OCI-LY7 (cell line): ENCODE data around the gene ZNF622. TPM values are rescaled to one million over a fixed set of nuclear protein-coding genes. Genes with fewer than 3 reads are reported as not detected.
A peak's percentile ranks its signal among the peaks of the same experiment; 100 is the strongest.

Experiments
- BruUV-seq: library from RNA; stranded (reverse); fragments of 400-500 nt; replicated peaks from 2 replicates; lab custom pipeline; 2021; lab: Mats Ljungman, UMichigan
- CTCF ChIA-PET: fragments of 300-600 bp; sonication (Branson Sonifier 250); formaldehyde crosslinking; loops from one replicate; lab custom pipeline; 2022; ENCODE audit warnings: antibody characterized with exemption; ENCODE audit not compliant: unreplicated experiment; lab: Charles Lee
- POLR2A ChIA-PET: fragments of 300-600 bp; sonication (Branson Sonifier 250); formaldehyde crosslinking; loops from one replicate; lab custom pipeline; 2022; ENCODE audit warnings: antibody characterized with exemption; lab: Charles Lee
- DNase-seq: peaks from one replicate; pipeline ENCODE4 v3.0.0-alpha.2; 2015; ENCODE audit warnings: low spot score
- H2AFZ ChIP-seq: fragments of 200-600 bp; sonication (generic), shearing (Covaris generic); 2 replicates; pipeline ENCODE4 v1.6.1; 2014; ENCODE audit warnings: mild to moderate bottlenecking, antibody characterized with exemption, low read length, moderate library complexity
- H3K27ac ChIP-seq: fragments of 200-600 bp; sonication (generic); 2 replicates; pipeline ENCODE4 v1.5.1; 2014; ENCODE audit warnings: mixed run types, low read depth, mild to moderate bottlenecking, moderate library complexity, low read length, inconsistent platforms; ENCODE audit not compliant: poor library complexity, severe bottlenecking
- H3K36me3 ChIP-seq: fragments of 200-600 bp; sonication (generic); 2 replicates; pipeline ENCODE4 v1.6.1; 2014; ENCODE audit warnings: mild to moderate bottlenecking, antibody characterized with exemption, low read length, moderate library complexity, mixed read lengths; ENCODE audit not compliant: insufficient read depth
- H3K4me1 ChIP-seq: fragments of 200-600 bp; sonication (generic); 2 replicates; pipeline ENCODE4 v1.5.1; 2014; ENCODE audit warnings: mild to moderate bottlenecking, low read length; ENCODE audit not compliant: insufficient read depth, poor library complexity, severe bottlenecking
- H3K4me2 ChIP-seq: fragments of 200-600 bp; sonication (generic); 2 replicates; pipeline ENCODE4 v1.6.1; 2014; ENCODE audit warnings: mild to moderate bottlenecking, low read length
- H3K4me3 ChIP-seq: fragments of 200-600 bp; sonication (generic); 2 replicates; pipeline ENCODE4 v1.5.1; 2014; ENCODE audit warnings: mild to moderate bottlenecking, low read depth, low read length; ENCODE audit not compliant: poor library complexity, severe bottlenecking
- H3K79me2 ChIP-seq: fragments of 200-600 bp; sonication (generic); 2 replicates; pipeline ENCODE4 v1.6.1; 2016; ENCODE audit warnings: low read depth, mild to moderate bottlenecking, low read length, moderate library complexity, mixed read lengths; ENCODE audit not compliant: insufficient read depth
- H3K9me2 ChIP-seq: fragments of 200-600 bp; sonication (generic); 2 replicates; pipeline ENCODE4 v1.6.1; 2016; ENCODE audit warnings: mild to moderate bottlenecking, low read length, mixed read lengths; ENCODE audit not compliant: insufficient read depth
- H3K9me3 ChIP-seq: fragments of 200-600 bp; sonication (generic); 2 replicates; pipeline ENCODE4 v1.6.1; 2014; ENCODE audit warnings: mild to moderate bottlenecking, mixed run types, low read length, mixed read lengths
- H4K20me1 ChIP-seq: fragments of 200-600 bp; sonication (generic); 2 replicates; pipeline ENCODE4 v1.6.1; 2014; ENCODE audit warnings: mild to moderate bottlenecking, antibody characterized with exemption, low read length, moderate library complexity, mixed read lengths; ENCODE audit not compliant: insufficient read depth
- EZH2phosphoT487 ChIP-seq: fragments of 200-600 bp; sonication (generic); IDR thresholded peaks from 2 replicates; pipeline ENCODE4 v1.6.1; 2018; ENCODE audit warnings: low read depth, borderline replicate concordance, mild to moderate bottlenecking, mixed run types, antibody characterized with exemption, low read length, moderate library complexity, mixed read lengths
- intact Hi-C: fragments of 100-400 bp; cut with micrococcal nuclease; formaldehyde crosslinking; loops from one replicate; pipeline ENCODE4 v1.10.0; 2022; ENCODE audit not compliant: unreplicated experiment
- total RNA-seq, 2 experiments: library from RNA; depleted of rRNA in 1 of 2; stranded (reverse); fragments of >200 nt in 1 of 2; shearing (Covaris generic) in 1 of 2; gene quantifications; 2 replicates each; pipeline ENCODE4 v1.2.3, GENCODE V29; 2014 to 2022
- TF ChIP-seq, protein P1 (sequence below): fragments of 200-600 bp; sonication (generic); conservative IDR thresholded peaks from 2 replicates; pipeline ENCODE4 v1.5.1; 2014; ENCODE audit warnings: mild to moderate bottlenecking, antibody characterized with exemption, low read length, moderate library complexity, mixed read lengths

The ZNF622 gene
- total RNA-seq, 2 experiments from 2014 or later: 25.7 to 32.9 TPM

DNA sequence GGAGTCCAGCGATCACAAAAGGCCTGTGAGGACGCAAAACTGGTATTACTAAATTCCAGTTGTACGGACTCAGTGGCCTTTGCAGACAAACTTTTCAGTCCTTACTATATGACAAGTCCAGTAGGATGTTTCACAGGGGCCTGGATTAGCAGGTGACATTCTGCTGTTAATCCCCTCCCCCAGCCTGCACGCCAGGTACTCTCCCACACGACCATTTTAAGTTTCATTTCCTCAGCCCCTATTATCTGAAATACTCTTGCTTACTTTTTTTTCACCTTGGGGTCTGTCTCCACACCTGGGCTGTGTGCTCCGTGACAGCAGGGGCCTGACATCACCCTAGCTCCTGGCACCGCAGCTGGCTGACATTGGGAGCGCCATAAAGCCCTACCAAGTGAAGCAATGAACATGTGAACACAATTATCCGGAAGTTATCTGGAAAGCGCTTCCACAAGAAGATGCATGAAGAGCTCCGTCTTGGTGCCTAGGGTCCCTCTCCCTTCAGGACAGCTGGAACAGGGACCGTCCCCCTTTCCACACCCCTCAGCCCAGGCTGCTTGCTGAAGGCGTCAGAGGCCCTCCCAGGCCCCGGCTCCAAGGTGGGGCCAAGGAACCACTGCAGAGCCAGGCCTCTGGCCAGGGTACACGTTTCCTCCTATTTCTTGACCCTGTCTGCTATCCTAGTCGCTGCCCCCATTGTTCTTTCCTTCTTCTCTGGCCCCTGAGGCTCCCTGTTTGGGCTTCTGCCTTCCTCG lies 39.7 kb upstream of the ZNF622 start:
- POLR2A ChIA-PET: interaction anchor here (0.7 to 1.2 kb wide), 2 partner anchors 22 to 325 kb away, joined by 3 to 5 read pairs; no protein-coding TSS in a partner anchor
- Histone ChIP-seq H3K4me3 (no peak overlapping the region), H4K20me1 (no peaks in the 10 kb centered on the region), H3K4me2 (no peak overlapping the region), H3K9me3 (no peaks in the 10 kb centered on the region), H3K4me1 (no peaks in the 10 kb centered on the region), H3K27ac (no peak overlapping the region), H3K79me2 (no peaks in the 10 kb centered on the region), H3K36me3 (no peaks in the 10 kb centered on the region), H2AFZ (no peak overlapping the region), H3K9me2 (no peaks in the 10 kb centered on the region)
- BruUV-seq: no TSS peak
- DNase-seq: peak; percentile 8
- TF ChIP-seq, protein P1, sequence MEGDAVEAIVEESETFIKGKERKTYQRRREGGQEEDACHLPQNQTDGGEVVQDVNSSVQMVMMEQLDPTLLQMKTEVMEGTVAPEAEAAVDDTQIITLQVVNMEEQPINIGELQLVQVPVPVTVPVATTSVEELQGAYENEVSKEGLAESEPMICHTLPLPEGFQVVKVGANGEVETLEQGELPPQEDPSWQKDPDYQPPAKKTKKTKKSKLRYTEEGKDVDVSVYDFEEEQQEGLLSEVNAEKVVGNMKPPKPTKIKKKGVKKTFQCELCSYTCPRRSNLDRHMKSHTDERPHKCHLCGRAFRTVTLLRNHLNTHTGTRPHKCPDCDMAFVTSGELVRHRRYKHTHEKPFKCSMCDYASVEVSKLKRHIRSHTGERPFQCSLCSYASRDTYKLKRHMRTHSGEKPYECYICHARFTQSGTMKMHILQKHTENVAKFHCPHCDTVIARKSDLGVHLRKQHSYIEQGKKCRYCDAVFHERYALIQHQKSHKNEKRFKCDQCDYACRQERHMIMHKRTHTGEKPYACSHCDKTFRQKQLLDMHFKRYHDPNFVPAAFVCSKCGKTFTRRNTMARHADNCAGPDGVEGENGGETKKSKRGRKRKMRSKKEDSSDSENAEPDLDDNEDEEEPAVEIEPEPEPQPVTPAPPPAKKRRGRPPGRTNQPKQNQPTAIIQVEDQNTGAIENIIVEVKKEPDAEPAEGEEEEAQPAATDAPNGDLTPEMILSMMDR: no peak
- intact Hi-C loops: no loop called here
- CTCF ChIA-PET: no interaction called here

DNA sequence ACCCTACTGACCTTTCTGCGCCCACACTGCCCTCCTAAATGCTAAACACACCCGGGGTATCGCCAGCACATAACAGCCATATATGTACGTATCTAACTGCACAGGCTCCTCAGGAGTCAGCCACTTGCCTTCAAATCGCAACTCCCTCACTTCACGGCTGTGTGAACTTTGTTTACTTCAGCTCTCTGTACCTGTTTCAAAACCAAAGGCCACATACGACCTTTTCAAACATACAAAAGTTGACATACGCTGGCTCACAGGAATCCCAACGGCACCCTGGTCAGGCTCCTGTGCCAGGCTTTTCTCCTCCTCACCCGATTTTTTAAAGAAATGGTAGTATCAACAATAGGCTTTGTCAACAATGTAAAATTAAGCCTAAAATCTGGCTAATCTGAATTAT lies 39.0 kb upstream of the ZNF622 start:
- Histone ChIP-seq H3K9me3 (no peaks in the 10 kb centered on the region), H4K20me1 (no peaks in the 10 kb centered on the region), H2AFZ (no peak overlapping the region), H3K36me3 (no peaks in the 10 kb centered on the region), H3K4me1 (no peaks in the 10 kb centered on the region), H3K79me2 (no peaks in the 10 kb centered on the region), H3K9me2 (no peaks in the 10 kb centered on the region), H3K27ac (no peak overlapping the region), H3K4me3 (no peak overlapping the region), H3K4me2 (no peak overlapping the region)
- no peak for DNase-seq
- intact Hi-C loops: no loop called here
- no TSS peak for BruUV-seq
- no peak for TF ChIP-seq EZH2phosphoT487
- TF ChIP-seq, protein P1: no peak
- POLR2A ChIA-PET: no interaction called here
- CTCF ChIA-PET: no interaction called here

DNA sequence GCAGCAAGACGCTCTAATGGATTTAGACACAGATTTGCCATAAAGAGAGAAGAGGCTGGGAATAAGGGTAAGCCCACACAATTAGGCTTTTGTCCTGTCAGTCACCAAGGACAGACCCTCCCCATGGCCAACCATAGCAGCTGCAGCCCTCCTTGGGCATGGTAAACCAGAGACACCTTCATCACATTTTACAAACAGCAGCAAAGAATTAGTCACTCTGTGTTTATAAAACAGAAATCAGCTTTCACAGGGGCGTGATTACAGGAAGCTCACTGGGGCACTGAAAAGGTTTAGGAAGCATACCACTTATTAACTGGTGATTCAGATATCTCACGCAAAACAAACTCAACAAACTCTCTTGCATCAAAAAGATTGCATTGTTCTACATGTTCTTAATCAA lies 37.3 kb upstream of the ZNF622 start:
- Histone ChIP-seq H3K4me1 (no peaks in the 10 kb centered on the region), H3K4me2 (no peak overlapping the region), H4K20me1 (no peaks in the 10 kb centered on the region), H3K27ac (no peak overlapping the region), H3K4me3 (no peak overlapping the region), H3K79me2 (no peaks in the 10 kb centered on the region), H2AFZ (no peak overlapping the region), H3K9me3 (no peaks in the 10 kb centered on the region), H3K36me3 (no peaks in the 10 kb centered on the region), H3K9me2 (no peaks in the 10 kb centered on the region)
- POLR2A ChIA-PET: interaction anchor here (0.7 to 0.9 kb wide), 2 partner anchors 42 to 1280 kb away, joined by 3 to 4 read pairs; no protein-coding TSS in a partner anchor
- TF ChIP-seq EZH2phosphoT487: no peak
- TF ChIP-seq, protein P1: no peak
- DNase-seq: no peak
- intact Hi-C loops: no loop called here
- CTCF ChIA-PET: no interaction called here
- no TSS peak for BruUV-seq
